ENCODE measurements around the gene MOGAT2. TPM values are rescaled to one million over a fixed set of nuclear protein-coding genes. Genes with fewer than 3 reads are reported as not detected.
"Not testable (repeated sequence)": the region's sequence is repeated elsewhere in the genome, so short reads cannot be mapped to it uniquely, and the experiment has no call there.

The MOGAT2 gene
- total RNA-seq: not detected in 2 replicates

DNA sequence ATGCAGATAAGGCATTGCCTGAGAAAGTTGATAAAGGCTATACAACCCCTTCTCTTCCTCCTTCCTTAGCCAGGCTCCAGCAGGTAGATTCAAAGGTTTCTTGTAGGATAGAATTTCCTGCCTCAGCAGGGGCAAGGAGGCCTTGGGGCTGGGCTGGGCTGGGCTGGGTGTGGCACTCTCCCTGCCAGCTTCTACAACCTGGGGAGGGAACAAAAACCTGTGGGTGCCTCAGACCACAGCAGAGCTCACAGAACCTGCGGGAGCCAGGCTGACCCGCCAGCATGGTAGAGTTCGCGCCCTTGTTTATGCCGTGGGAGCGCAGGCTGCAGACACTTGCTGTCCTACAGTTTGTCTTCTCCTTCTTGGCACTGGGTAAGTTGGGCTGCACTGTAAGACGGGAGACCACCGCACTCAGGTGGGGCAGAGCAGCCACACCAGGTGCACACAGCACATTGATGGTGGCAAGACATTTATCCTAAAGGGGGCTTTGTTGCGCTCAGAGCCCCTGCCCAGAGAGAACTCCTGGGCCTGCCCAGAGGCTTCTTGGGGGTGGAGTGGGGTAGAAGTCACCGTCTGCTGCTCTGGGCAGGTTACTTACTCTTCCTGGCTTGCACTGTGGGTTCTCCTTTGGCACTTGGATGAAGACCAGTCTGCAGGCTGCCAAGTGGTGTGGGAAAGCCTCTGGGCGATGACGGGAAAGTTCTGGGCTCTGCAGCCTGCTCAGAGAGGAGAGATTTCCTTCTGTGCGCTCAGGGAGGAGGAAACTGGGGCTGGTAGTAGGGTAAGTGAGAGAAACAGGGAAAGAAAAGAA is at the start of gene MOGAT2:
MOGAT2 (plus strand) TSS at position 231 of the 811 bp plus-strand sequence; CDS start at position 282, 51 bp downstream.
- no peak for DNase-seq (ENCODE audit: low read depth, low spot score)

- DNase-seq (ENCODE audit: low read depth, low spot score): no peak
Observed at GRCh38 chr11:75668451-75669297, 49.0 kb upstream of the MOGAT2 start, which contains the start of gene MAP6. TSS of gene MAP6 (minus strand) at chr11:75669038. CDS start at chr11:75668369, 669 bp downstream.

DNA sequence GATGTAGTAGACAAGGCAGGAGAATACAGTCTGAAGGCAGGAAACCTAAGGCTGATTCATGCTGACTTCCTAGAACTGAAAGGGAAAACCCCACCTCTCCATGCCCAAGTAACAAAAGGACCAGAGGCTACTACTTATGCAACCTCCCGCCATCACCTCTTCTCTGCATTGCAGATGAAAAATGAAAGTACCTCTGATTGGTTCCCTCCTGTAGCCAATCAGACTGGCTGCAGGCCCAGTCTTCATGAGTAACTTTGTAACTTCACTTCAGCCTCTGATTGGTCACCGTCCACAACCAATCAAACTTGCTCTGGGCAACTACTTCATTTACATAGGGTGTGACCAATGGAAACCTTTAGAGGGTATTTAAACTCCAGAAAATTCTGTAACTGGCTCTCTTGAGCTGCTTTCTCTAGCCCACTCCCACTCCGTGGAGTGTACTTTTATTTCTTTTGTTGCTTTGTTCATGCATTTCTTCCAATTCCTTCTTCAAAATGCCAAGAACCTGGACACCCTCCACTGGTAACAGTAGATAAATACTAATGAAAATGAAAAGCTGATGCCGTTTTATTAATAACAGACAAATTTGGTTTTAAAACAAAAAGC is 43.6 kb upstream of the MOGAT2 start:
- peak; percentile 60 for DNase-seq (ENCODE audit: low read depth, low spot score)

DNA sequence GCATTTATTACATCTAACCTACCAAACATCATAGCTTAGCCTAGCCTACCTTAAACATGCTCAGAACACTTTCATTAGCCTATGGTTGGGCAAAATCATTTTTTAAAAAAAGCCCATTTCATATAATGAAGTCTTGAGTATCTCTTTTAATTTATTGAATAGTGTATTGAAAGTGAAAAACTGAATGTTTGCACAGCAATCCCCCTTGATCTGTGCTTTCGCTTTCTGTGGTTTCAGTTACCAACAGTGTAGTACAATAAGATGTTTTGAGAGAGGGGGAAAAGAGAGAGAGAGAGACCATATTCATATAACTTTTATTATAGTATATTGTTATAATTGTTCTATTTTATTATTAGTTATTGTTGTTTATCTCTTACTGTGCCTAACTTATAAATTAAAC is 40.4 kb upstream of the MOGAT2 start:
- DNase-seq (ENCODE audit: low read depth, low spot score): no peak

- no peak for DNase-seq (ENCODE audit: low read depth, low spot score)
Observed at GRCh38 chr11:75677909-75678308, 39.7 kb upstream of the MOGAT2 start.

- DNase-seq (ENCODE audit: low read depth, low spot score): no peak
Observed at GRCh38 chr11:75678620-75679259, 38.9 kb upstream of the MOGAT2 start.

DNA sequence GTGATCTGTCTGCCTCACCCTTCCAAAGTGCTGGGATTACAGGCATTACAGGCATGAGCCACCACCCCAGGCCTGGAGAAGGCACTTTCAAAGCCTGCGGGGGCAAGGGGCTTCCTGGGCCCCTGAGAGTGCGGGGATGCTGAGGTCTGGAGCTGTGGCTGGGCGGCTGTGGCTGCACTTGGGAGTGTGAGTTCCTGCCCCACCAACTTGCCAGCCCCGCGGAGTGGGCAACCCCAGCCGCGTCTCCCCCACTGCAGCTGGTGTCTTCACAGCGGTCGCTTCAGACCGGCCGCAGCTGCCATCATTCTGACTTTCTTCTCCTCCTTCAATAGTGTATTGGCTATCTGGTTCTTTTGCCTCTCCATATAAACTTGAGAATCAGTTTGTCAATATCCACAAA is 38.1 kb upstream of the MOGAT2 start:
- no peak for DNase-seq (ENCODE audit: low read depth, low spot score)

DNA sequence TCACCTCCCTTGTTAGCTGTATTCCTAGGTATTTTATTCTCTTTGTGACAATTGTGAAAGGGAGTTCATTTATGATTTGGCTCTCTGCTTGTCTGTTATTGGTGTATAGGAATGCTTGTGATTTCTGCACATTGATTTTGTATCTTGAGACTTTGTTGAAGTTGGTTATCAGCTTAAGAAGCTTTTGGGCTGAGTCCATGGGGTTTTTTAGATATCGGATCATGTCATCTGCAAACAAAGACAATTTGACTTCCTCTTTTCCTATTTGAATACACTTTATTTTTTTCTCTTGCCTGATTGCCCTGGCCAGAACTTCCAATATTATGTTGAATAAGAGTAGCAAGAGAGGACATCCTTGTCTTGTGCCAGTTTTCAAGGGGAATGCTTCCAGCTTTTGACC is 33.8 kb upstream of the MOGAT2 start:
- not testable (repeated sequence) for DNase-seq (ENCODE audit: low read depth, low spot score)

GRCh38 chr11:75689863-75690609 is 27.6 kb upstream of the MOGAT2 start:
- DNase-seq (ENCODE audit: low read depth, low spot score): no peak

DNA sequence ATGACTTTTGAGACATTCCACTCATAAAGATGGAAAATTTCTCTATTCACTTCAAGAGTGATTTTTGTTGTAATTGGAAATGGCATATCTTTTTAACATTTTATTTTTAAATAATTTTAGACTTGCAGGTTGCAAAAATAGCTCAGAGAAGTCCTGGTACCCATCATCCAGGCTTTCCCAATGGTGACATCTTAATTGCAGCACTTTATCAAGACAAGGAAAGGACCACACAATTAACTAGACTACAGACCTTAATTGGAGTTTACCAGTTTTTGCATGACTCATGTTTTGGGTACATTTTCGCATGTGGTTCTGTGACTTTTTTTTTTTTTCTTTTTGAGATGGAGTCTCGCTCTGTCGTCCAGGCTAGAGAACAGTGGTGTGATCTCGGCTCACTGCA is 25.8 kb upstream of the MOGAT2 start:
- no peak for DNase-seq (ENCODE audit: low read depth, low spot score)

DNA sequence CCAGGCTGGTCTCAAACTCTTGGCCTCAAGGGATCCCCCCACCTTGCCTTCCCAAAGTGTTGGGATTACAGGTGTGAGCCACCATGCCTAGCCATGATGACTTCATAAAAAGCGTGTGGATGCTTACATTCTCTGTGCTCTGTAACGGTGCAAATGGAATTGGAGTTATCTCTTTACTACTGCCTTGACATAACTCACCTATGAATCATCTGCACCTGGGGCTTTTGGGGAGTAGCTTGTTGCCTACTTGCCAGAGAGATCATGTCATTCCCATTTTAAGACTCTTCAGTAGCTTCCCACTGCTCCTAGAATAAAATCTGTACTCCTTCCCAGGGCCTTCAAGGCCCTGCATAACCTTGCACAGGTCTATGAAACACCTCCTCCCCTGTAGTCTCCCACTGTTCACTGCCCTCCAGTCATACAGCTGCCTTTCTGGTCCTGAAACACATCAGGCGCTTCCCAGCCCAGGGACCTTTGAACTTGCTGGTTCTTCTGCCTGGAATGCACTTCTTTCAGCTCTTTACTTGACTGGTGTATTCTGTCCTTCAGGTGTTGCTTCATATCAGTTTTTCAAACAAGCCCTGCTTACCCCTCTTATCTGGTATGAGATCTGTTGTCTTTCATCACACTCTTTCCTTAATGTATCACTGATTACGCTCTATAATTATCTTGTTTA is 19.6 kb upstream of the MOGAT2 start:
- no peak for DNase-seq (ENCODE audit: low read depth, low spot score)

GRCh38 chr11:75700940-75701339 is 16.7 kb upstream of the MOGAT2 start:
- no peak for DNase-seq (ENCODE audit: low read depth, low spot score)

GRCh38 chr11:75703695-75704237 is 13.9 kb upstream of the MOGAT2 start:
- no peak for DNase-seq (ENCODE audit: low read depth, low spot score)

- no peak for DNase-seq (ENCODE audit: low read depth, low spot score)
Observed at GRCh38 chr11:75705541-75705940, 12.1 kb upstream of the MOGAT2 start.

GRCh38 chr11:75706260-75706729 is 11.3 kb upstream of the MOGAT2 start:
- DNase-seq (ENCODE audit: low read depth, low spot score): peak; percentile 37

DNA sequence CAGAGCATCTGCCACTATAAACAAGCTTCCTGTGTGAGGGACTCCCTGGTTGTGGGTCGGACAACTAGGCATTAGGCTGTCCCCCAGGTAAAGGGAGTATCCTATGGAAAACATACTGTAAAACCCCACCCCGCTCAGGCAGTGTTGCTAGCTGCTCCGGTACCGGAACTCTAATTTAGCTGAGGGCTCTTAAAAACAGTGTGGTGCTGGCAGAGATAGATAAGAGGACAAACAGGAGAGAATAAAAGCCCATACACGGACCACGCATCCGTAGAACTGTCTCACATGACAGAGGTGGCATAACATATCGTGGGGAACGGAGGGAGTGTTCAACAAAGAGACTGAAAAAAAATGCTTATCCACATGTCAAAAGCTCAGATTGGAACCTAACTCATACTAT is 3.4 kb upstream of the MOGAT2 start:
- no peak for DNase-seq (ENCODE audit: low read depth, low spot score)

DNA sequence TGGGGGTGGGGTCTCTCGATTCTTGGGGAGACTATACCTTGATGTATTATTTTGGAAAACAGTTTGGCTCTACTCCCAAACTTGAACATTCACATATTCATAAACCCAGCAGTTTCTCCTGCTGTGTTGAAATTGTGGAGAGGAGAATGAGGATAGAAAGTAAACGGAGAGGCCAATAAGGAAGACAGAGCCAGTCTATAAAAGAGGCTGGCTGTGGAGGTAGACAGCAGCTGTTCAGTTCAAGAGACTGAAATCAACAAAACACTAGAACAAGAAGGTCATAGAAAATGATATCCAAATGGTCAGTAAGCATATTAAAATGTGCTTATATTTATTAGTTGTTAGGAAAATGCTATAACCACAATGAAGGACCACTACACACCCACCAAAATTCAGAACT is 1.9 kb upstream of the MOGAT2 start:
- DNase-seq (ENCODE audit: low read depth, low spot score): no peak

GRCh38 chr11:75716659-75717058 is 979 bp upstream of the MOGAT2 start:
- no peak for DNase-seq (ENCODE audit: low read depth, low spot score)

- DNase-seq (ENCODE audit: low read depth, low spot score): no peak
Observed at GRCh38 chr11:75718419-75719339, 1.0 kb downstream of the MOGAT2 start.

All from pulmonary artery endothelial cell (primary cell).